NCI-H1930 (cell line): Measurements from ENCODE around the gene MRPL17.
"Not testable (repeated sequence)": the region's sequence is repeated elsewhere in the genome, so short reads cannot be mapped to it uniquely, and the experiment has no call there.

Experiments used
- DNase-seq, 2 experiments: peaks; one replicate each; lab custom pipeline; 2025; lab: John Stamatoyannopoulos, UW

MRPL17 gene

GRCh38 chr11:6682936-6683861 lies at the start of gene MRPL17:
MRPL17 (minus strand) TSS chr11:6683340; CDS start chr11:6683296, 44 bp downstream.
- DNase-seq = peak; percentile 99

- DNase-seq = no peak
Observed at GRCh38 chr11:6727971-6728760, 45.0 kb upstream of the MRPL17 start.

DNA sequence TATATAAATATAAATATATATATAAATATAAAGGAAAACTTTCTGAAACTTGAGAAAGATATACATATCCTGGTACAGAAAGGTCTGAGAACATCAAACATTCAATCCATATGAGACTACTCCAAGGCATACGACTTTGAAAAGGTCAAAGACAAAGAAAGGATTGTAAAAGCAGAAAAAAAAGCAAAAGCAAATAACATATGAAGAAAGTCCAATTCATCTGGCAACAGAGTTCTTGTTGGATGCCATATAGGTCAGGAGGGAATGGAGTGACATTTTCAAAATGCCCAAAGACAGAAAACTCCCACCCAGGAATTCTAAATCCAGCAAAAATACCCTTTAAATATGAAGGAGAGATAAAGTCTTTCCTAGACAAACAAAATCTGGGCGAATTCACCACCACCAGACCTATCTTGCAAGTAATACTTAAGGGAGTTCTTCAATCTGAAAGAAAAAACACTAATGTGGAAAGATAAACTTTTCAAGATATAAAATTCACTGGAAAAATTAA lies 42.3 kb upstream of the MRPL17 start:
- no peak for DNase-seq

GRCh38 chr11:6724013-6724412 lies 40.9 kb upstream of the MRPL17 start:
- no peak for DNase-seq

DNA sequence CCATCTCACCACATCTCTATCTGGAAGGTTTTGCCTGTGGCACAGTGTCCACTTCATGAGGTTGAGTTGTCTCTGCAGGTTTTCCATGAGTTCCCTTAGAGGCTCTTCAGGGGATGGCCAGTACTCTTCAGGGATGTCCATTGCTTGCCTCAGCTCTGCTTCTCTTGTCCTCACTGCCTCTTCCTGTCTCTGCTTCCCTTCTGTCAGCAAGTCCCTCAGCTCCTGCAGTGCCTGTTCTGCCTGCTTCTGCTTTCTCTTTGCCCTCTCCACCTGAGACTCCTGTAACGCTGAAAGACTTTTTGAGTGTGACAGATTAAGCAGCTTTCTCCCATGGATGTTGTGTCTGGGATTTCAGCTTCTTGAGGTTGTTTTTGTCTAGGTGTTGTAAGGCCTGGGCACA lies 38.2 kb upstream of the MRPL17 start:
- DNase-seq = no peak

- no peak for DNase-seq
Observed at GRCh38 chr11:6719576-6719975, 36.4 kb upstream of the MRPL17 start.

DNA sequence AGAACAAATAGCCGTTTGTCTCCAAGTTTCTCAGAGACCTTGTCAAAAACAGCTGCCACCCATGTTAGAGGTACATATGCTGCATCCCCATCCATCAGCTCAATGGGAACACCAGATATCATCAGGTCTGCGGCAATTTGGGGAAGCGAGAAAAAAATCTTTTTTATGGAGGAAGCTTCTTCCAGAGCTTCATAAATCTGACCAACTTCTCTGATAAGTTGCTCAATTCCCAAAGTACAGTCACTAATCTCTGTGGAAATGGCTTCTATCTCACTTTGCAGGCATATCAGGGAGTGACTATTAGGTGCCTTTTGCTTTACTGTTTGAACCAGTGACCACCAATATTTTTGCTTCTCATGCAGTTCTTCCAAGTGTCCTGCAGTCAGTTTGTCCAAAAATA lies 34.3 kb upstream of the MRPL17 start:
- DNase-seq = no peak

DNA sequence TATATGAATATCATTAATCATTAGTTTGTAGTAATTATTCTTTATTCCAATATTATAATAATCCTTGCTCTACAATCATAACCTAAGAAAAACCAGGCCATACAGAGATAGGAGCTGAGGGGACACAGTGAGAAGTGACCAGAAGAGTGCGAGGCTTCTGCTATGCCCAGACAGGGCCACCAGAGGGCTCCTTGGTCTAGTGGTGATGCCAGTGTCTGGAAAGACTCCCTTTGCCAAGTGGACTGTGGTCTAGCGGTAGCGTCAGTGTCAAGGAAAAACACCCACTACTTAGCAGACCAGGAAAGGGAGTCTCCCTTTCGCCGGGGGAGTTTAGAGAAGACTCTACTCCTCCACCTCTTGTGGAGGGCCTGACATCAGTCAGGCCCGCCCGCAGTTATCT lies 28.4 kb upstream of the MRPL17 start:
- not testable (repeated sequence) for DNase-seq

DNA sequence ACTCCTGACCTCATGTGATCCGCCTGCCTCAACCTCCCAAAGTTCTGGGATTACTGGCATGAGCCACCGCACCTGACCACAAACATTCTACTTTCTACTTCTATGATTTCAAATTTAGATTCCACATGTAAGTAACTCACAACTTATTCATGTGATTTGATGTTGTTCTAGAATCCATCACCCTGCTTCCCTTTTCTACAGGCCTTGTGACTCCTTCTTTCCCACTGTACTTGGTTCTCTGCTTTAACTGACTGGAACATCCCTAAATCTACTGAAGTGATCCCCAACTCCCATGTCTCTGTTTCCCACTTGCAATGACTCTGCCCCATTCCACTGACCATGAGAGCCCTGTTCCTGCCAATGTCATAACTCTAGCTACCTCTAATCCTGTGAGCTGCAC lies 25.7 kb upstream of the MRPL17 start:
- no peak for DNase-seq

DNA sequence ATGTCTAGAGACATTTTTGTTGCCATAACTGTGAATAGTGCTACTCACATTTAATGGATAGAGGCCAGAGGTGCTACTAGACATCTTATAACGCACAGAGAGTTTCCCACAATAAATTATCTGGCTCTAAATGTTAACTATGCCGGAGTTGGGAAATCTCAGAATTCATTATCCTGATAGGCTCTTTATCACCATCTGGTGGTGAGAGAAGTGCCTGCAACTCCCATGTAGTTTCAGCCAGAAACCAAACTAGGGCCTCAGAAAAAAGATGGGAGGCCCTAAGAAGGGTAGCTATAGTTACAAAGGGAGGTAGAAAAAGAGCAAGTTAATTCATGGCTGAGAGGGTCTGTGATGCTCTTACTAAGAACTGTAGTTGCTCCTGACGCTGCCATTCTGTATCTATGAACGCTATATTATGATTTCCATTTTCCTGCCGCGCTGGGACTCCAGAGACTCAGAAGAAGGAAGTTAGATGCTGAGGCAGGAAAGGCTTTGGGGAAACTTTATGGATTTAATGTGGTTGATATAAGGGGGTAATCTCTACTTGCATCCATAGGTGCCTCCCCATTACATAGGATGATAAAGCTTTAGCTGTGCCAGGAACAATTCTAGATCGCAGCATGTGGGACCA lies 22.9 kb upstream of the MRPL17 start:
- peak; percentile 15 to 35 for DNase-seq

DNA sequence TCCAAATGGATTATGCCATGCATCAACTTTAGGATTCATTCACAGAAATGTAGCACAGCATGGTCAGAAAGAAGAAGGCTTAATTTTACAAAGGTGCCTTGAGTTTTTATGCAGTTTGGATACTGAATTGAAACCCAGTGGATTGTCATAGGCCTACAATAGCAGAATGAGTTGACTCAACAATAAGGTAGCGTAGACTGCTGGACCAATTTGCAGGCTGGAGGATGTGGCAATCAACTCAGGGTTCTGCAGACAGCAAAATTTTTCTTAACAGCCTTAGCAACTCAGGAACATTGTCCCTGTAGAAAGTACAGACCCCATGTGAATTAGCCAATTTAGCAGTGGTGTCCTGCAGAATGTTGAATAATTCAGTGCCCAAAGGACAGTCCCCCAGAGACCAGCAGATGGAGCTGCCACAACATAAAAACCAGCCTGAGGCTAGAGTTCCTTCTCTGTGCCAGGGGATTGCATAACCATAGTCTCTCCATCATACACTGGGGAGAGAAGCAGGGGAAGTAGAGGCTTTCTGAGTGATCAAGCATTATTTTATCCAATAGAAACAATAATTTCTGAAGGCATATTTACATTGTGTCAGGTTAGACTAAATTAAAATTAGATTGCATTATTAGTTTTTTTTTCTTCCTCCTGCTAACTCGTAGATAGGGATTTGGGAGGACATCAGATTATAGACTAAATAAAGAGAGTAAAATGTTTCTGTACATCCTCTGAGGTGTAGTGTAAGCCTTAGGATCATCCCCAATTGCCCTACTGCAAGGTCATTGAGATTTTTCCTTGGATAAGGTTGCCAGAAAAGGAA lies 20.3 kb upstream of the MRPL17 start:
- peak; percentile 9 to 30 for DNase-seq

GRCh38 chr11:6701955-6702354 lies 18.8 kb upstream of the MRPL17 start:
- DNase-seq = not testable (repeated sequence)

- no peak for DNase-seq
Observed at GRCh38 chr11:6695377-6695776, 12.2 kb upstream of the MRPL17 start.

DNA sequence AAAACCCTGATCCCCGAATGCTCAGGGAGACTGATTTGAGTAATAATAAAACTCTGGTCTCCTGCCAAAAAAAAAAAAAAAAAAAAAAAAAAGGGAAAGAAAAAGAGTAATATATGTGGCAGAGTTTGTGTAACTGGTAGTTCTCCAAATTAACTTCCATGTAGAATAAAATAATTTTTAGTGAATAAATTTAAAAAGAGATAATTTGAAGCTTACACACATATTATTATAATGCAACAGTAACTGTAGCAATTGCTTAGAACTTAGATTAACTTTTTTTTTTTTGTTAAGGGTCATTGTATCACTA lies 11.0 kb upstream of the MRPL17 start:
- no peak for DNase-seq

DNA sequence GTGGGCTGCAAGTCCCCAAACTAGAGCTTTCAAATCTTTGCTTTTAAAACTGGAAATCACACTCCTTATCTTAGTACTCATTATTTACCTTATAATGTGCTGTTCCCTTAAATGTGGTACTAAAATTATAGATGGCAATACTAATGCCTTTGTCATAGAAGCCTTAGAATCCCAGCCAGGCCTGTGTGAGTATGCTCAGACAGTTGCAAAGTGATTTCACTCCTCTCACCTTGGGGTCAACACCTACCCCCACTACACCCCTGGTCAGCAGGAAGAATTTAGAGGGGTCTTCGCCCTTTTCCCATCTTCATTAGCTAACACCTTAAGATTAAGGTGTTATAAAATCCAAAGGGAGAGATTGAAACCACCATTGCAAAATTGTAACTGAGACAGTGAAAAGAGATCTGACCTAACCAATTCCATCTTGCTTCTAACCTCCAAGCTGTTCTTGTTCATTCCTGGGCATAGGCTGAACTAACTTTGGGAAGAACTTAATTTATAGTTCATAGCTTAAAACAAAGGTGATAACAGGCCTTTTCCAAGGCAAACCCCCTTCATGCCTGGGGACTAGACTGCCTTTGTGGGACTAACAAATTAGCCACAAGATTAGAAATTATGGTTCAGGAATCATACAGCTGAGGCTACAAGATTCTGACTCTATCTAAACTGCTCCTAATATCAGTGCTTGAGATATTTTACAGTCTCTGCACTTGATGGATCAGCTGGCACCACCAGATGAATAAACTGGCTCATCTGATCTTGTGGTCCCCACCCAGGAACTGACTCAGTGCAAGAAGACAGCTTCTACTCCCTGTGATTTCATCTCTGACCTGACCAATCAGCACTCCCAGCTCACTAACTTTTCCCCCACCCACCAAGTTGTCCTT lies 10.4 kb upstream of the MRPL17 start:
- DNase-seq = no peak

- DNase-seq = no peak
Observed at GRCh38 chr11:6692128-6692527, 9.0 kb upstream of the MRPL17 start.

- DNase-seq = not testable (repeated sequence)
Observed at GRCh38 chr11:6690431-6691132, 7.4 kb upstream of the MRPL17 start.

DNA sequence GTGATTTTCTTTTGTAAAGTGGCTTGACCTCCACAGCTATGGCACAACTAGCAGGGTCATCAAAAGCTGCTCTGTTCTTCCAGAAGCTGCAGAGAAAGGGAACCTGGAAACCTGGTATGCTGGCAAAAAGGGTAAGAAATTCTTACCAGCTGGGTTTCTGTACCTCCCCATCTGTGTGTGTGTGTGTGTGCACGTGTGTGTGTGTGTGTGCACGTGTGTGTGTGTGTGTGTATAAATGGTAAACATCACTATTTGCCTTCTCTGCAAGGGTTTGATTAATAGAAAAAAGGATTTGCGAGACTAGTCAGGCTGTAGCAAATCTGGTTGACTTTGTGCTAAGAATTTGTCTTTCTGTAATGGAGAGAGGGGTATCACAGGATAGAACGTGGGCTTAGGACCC lies 4.7 kb upstream of the MRPL17 start:
- DNase-seq = no peak

DNA sequence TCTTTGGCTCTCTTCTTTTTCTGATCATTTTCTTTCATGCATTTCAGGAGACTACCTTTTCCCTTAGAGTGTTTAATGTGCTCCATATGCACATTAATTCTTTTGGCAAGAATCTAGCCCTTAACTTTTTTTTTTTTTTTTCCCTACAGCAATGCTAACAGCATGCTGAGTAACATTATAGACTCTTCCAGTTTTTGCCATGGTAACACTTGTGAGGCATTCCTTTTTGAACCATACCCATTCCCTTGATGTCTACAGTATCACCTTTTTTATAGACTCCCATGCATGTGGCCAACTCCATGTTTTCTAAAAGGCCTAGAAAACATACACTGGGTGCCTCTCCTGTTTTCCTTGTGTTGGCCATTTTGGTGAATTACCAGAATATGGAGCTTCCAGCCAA lies 2.9 kb upstream of the MRPL17 start:
- no peak for DNase-seq

DNA sequence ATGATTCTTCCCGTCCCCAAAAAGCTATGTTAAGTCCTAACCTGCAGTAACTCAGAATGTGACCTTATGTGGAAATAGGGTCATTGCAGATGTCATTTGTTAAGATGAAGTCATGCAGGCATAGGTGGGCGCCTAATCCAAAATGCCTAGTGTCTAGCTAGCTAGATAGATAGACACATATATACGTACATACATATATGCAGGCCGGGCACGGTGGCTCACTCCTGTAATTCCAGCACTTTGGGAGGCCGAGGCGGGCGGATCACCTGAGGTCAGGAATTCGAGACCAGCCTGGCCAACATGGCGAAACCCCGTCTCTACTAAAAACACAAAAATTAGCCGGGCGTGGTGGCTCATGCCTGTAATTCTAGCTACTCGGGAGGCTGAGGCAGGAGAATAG lies 928 bp upstream of the MRPL17 start:
- not testable (repeated sequence) for DNase-seq
